GM21447 (cell line): Measurements from ENCODE around the gene PLEKHH1.
"Not testable (repeated sequence)": the region's sequence is repeated elsewhere in the genome, so short reads cannot be mapped to it uniquely, and the experiment has no call there.

Source experiments
- ATAC-seq: cut with Tn5 transposase; IDR thresholded peaks from one replicate; pipeline ENCODE4 v1.9.1; 2021; ENCODE audit not compliant: unreplicated experiment

PLEKHH1 gene

DNA sequence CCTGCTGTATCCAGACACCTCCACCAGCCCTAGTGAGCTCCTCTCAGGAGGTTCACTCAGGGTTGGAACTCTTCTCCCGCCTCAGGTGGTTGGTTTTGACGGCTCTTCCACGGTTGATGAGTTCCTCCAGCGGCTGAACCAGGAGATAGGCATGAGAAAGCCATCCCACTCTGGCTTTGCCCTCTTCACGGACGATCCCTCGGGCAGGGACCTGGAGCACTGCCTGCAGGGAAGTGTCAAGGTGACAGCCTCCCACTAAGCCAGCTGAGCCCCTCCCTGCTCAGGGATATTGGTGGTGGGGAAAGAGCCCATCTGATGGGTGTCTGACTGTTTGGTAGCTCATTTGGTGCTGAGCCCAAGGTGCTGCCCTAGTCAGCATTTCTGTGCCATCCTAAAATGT, 46.5 kb downstream of the PLEKHH1 start:
- ATAC-seq = no peak

DNA sequence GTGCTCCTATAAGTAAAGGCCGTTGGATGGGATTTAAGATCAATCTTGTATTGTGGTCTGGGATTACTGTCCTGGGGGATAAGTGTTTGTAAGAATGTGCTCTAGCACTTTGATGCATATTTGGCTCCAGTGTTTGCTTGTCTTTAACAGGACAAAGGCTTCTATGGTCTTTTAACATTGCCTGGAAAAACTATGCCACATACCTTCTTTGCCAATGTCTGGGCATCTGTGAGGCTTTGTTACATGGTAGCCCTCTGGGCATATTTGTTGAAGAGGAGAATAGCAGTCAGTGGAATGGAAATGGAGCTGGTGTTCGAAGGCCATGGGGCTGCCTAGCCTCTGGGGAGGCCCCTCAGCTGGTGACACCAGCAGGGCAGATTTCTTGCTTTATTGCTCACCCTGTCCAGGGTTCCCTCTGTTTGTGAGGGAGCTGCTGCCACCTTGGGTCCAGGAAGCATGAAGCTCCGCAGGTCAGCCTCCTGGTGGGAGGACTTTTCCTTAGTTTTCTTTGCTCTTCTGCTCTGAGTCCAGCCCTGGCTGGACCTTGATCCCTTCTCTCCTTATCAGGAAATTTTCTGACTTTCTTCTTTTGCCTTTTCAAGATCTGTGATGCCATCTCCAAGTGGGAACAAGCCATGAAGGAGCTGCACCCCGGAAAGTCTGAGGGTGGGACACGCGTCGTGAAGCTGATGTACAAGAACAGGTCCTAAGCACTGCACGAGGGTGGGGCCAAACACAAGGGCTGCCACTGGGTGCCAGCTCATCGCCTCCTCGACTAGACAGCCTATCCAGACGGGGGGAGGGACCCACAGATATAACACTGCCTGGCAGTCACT, 47.5 kb downstream of the PLEKHH1 start:
- no peak for ATAC-seq

DNA sequence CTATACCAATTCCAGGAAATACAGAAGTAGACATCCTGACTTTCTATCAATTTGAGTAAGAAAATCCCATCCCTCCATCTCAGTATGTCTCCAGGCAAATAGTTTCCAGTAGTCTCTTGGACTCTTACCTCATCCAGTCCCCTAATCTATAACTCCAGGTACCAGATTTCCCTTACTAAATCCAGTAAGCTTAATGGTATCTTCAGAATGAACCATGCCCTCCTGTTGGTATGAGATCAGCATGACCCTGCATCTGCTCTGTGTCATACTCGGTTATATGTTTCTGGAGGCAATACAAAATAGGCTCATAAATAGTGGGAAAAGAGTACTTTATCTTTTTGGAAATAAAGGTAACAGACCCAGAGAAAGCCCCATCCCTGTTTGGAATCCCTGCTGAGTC, 48.6 kb downstream of the PLEKHH1 start:
- ATAC-seq = no peak

DNA sequence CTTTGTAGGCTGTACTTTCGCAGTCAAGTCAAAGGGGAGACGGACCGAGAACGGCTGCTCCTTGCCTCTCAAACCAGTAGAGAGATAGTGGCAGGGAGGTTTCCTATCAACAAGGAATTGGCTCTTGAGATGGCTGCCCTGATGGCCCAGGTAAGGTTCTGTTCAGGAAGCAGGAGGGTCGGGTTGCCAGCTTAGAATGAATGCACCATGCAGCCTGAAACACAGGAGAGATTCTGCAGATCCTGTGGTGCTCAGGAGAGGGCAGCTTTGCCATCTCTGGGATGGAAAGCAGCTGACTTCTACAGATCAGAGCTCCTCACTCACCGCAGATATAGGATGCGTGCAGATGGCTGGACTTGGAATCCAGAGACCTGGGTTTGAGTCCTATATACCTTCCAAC, 49.0 kb downstream of the PLEKHH1 start:
- ATAC-seq = no peak

GRCh38 chr14:67583711-67584644, 50.9 kb downstream of the PLEKHH1 start:
- no peak for ATAC-seq

DNA sequence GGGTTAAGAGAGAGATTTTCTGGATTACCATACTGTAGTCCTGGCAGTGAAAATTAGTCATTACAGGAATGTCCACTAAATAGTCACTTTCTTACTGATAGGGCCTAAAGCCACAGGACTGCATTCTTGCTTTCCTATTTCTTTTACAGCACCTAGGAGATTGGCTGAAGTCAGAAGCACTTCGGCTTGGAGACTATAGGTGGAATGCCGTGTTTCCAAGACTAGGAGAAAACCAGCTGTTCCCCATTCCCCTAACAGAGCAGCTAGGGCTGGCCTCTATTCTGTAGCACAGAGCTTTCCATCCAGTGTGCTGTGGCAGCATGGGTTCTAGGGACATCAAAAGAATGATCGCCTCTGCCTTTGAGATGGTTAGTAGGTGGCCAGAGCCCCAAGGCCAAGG, 51.9 kb downstream of the PLEKHH1 start:
- no peak for ATAC-seq

GRCh38 chr14:67586369-67586768, 53.3 kb downstream of the PLEKHH1 start:
- ATAC-seq = no peak

DNA sequence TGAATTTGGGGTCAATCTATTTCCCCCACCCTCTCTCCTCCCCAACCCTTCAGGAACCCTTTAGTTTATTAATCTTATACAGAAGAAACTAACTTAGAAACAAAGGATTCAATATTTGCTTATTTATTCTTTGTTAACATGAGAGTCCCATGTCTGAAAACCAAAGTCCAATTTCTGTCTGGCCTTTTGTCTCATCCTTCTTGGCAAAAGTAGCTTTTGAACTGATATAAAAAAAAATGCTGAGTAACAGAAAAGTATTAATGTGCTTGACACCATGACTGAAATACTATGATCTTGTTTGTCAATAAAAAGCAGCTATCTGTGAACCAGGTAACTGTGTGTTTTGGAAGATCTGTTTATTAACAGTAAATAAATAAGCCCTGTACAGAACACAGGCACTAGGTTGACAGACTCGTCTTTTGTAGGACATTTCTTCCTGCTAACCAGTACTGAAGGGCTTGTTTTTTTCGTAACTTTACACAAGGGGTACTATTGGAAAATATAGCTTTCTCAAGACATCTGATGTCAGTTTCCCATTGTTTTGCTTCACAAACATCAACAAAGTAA, 56.2 kb downstream of the PLEKHH1 start:
- no peak for ATAC-seq

GRCh38 chr14:67593650-67594049, 60.6 kb downstream of the PLEKHH1 start:
- not testable (repeated sequence) for ATAC-seq

GRCh38 chr14:67595392-67595791, 62.3 kb downstream of the PLEKHH1 start:
- ATAC-seq = no peak

GRCh38 chr14:67599698-67600561, 66.8 kb downstream of the PLEKHH1 start, which contains the start of gene PIGH:
Gene PIGH, minus strand, starts transcription at chr14:67600268. Its CDS starts 65 bp downstream, at chr14:67600203.
- peak; percentile 86 for ATAC-seq

- ATAC-seq = not testable (repeated sequence)
Measured at GRCh38 chr14:67600562-67600974, 67.5 kb downstream of the PLEKHH1 start.

GRCh38 chr14:67602076-67602475, 69.0 kb downstream of the PLEKHH1 start:
- no peak for ATAC-seq

DNA sequence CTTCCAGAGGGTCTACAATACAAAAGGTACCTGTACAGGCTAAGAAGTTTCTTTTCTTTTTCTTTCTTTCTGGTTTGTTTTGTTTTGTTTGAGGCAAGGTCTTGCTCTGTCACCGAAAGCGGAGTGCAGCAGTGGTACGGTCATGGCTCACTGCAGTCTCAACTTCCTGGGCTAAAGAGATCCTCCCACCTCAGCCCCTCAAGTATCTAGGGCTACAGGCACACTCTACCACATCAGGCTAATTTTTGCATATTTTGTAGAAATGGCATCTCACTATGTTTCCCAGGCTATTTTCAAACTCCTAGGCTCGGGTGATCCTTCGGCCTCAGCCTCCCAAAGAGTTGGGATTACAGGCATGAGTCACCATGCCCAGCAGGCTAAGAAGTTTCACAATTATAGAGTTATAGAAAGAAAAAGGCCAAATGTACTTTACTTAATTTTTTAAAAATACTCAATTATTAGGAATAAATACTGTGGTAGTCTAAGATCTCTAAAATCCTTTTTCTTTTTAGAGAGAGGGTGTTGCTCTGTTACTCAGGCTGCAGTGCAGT, 70.0 kb downstream of the PLEKHH1 start:
- peak; percentile 71 for ATAC-seq

- no peak for ATAC-seq
Measured at GRCh38 chr14:67607646-67608045, 74.6 kb downstream of the PLEKHH1 start.

GRCh38 chr14:67609642-67610310, 76.7 kb downstream of the PLEKHH1 start:
- ATAC-seq = no peak

GRCh38 chr14:67610491-67610890, 77.4 kb downstream of the PLEKHH1 start:
- no peak for ATAC-seq

- no peak for ATAC-seq
Measured at GRCh38 chr14:67618617-67619063, 85.5 kb downstream of the PLEKHH1 start.

DNA sequence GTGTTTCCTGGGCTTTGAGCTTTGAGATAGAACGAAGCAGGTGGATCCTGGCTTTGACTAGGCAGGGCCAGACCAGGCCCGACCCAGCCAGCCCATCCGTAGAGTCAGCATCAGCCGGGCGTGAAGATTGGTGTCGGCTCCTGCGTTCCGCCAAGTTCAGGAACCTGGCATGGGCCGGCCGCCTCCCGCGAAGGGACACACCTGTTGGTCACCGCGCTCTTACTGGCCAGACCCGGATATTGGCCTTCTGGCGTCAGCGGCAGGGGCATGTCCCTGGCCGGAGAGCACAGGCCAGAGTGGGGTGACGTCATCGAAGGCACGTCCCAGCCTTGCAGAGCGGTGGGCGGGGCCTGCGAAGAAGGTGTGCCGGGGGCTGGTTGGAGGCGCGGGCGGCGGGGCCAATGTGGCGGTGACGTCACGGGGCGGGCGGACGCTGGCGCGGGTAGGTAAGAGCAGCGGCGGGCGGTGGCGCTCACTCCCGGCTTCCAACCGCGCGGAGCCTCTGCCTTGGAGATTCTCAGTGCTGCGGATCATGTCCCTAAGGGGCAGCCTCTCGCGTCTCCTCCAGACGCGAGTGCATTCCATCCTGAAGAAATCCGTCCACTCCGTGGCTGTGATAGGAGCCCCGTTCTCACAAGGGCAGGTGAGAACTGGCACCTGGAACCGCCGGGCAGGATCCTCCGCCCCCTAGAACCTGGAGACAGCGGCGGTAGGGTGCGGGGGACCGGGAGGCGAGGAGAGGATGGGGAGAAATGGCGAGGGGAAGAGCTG, 86.5 kb downstream of the PLEKHH1 start, which contains the start of gene ARG2:
ARG2 (plus strand) TSS at position 475 of the 771 bp plus-strand sequence; CDS start at position 533, 58 bp downstream.
- ATAC-seq = peak; percentile 90
